Measurements from ENCODE around the gene SNAI1. TPM values are rescaled to one million over a fixed set of nuclear protein-coding genes. Genes with fewer than 3 reads are reported as not detected.

SNAI1 gene
- total and polyA plus RNA-seq, 8 donors = 0.37 to 7.1 (median 2.7) TPM; not detected in 2

DNA sequence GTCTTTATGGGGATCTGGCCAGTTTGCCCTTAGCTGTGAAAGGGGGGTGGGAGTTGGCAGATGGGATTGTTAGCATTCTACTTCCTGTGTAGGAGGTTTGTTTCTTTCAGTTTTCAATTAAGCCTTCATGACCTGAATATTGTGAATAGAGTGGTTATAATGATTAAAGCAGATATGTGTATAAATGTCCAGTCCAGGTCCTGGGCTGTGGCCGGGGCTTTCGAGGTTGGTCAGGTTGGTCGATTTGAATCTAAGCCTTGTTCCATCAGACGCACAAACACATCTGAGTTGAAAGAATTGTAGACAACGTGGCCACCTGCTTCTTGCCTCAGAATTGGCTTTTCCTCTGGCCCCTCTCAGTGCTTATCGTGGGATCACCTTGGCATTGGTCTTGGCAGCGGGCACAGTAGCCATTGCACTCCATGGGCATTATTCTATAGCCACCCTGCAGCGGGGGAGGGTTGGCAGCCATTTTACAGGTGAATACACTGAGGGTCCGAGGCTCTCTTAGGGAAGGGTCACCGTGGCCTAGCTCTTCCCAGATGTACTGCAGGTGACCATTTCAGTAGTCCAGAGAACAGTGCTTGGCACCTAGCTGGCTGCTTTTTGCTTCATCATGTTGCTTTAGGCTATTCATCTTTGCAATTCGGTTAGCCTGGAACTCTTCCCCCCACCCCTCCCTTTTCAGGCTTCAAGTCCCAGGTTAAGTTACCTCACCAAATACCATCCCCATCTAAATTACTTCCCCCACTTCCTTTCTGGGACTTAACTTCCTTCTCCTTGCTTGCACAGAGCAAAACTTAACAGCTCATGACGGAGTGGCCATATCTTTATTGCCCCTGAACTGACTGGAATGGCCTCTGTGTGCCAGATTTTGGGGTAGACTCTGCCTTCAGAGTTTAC lies 45.5 kb upstream of the SNAI1 start:
- TF ChIP-seq POLR2AphosphoS5 (IDR thresholded peaks at IDR 0.05) = no peak
- no peak for TF ChIP-seq POLR2A (IDR thresholded peaks at IDR 0.05)
- TF ChIP-seq, protein P1, sequence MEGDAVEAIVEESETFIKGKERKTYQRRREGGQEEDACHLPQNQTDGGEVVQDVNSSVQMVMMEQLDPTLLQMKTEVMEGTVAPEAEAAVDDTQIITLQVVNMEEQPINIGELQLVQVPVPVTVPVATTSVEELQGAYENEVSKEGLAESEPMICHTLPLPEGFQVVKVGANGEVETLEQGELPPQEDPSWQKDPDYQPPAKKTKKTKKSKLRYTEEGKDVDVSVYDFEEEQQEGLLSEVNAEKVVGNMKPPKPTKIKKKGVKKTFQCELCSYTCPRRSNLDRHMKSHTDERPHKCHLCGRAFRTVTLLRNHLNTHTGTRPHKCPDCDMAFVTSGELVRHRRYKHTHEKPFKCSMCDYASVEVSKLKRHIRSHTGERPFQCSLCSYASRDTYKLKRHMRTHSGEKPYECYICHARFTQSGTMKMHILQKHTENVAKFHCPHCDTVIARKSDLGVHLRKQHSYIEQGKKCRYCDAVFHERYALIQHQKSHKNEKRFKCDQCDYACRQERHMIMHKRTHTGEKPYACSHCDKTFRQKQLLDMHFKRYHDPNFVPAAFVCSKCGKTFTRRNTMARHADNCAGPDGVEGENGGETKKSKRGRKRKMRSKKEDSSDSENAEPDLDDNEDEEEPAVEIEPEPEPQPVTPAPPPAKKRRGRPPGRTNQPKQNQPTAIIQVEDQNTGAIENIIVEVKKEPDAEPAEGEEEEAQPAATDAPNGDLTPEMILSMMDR (IDR thresholded peaks at IDR 0.05) = no peak
- TF ChIP-seq EP300 (IDR thresholded peaks at IDR 0.05) = no peak
- H3K9me3 ChIP-seq = no peaks in the 10 kb centered on the region
- DNase-seq = peak in 1 of 2 donors; percentile 57
- H3K27ac ChIP-seq = peak overlapping the region; percentile 89 to 97 (median 94)
- H3K27me3 ChIP-seq = no peaks in the 10 kb centered on the region
- peaks cover 6 to 25% (median 20%) of the 10 kb centered on the region in 4 donors for H3K36me3 ChIP-seq
- peak overlapping the region; percentile 85 to 100 (median 95) for H3K4me3 ChIP-seq
- WGBS, 5 donors = 10 to 18% (median 11%) methylated on average over 12 of the region's 12 CpGs
- intact Hi-C loops (cut with DNase I; ENCODE audit: low total_unique reads) = no loop called here
- H3K4me1 ChIP-seq = peaks cover 28 to 69% (median 49%) of the 10 kb centered on the region in 4 donors

DNA sequence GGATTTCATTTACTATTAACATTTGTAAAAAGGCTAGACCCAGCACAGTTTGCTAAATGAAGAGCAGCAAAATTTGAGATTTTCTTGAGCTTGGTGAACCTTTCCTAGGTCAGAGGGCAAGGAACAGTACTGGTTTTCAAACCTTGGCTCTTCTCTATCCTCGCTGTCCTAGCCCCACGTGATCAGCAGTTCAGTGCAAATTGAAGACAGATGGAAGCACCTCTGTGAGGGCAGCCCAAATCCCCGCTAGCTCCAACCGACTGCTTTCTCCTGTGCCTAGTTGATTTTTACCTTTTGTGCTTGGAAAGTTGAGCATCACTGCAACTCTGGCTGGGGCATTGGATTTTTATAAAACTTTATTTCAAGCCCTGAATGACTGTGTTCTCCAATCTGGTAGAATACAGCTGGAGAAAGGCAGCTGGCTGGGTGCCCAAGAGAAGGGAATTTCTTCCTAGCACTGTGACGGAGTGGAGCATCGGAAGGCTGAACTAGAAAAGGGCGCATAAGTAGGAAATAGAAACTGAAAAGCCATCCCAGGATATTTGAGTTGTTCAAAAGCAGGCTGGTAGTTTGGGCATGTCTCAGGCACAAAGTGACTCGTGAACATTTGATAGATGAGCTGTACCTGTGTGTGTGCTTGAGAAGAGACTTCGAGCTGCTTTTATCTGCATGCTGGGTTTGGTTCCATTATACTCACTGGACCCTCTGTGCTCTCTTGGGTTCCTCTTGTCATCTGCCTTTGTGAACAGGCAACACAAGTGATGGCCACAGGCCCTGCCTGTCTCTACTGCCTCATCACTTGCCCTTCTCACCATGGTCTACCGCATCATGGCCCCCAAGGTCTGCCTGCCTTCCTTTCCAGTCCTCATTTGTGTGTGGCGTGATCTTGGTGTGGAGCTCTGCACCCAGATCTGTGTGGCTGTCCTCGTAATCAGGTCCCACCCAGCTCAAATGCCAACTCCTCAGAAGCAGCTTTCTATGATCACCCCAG lies 44.3 kb upstream of the SNAI1 start:
- intact Hi-C loops (cut with DNase I; ENCODE audit: low total_unique reads) = no loop called here
- H3K9me3 ChIP-seq = no peaks in the 10 kb centered on the region
- H3K4me3 ChIP-seq = peak overlapping the region in 2 of 4 donors; percentile 85 to 97
- peaks cover 10 to 35% (median 32%) of the 10 kb centered on the region in 4 donors for H3K36me3 ChIP-seq
- no peak for TF ChIP-seq POLR2A (IDR thresholded peaks at IDR 0.05)
- no peak for TF ChIP-seq POLR2AphosphoS5 (IDR thresholded peaks at IDR 0.05)
- TF ChIP-seq, protein P1 (IDR thresholded peaks at IDR 0.05) = no peak
- TF ChIP-seq EP300 (IDR thresholded peaks at IDR 0.05) = no peak
- DNase-seq = peak; percentile 47 to 76
- WGBS, 5 donors = 56 to 67% (median 63%) methylated on average over 12 of the region's 12 CpGs
- peak overlapping the region in 3 of 5 donors; percentile 50 to 95 (median 94) for H3K27ac ChIP-seq
- no peaks in the 10 kb centered on the region for H3K27me3 ChIP-seq
- H3K4me1 ChIP-seq = peaks cover 28 to 79% (median 51%) of the 10 kb centered on the region in 4 donors

DNA sequence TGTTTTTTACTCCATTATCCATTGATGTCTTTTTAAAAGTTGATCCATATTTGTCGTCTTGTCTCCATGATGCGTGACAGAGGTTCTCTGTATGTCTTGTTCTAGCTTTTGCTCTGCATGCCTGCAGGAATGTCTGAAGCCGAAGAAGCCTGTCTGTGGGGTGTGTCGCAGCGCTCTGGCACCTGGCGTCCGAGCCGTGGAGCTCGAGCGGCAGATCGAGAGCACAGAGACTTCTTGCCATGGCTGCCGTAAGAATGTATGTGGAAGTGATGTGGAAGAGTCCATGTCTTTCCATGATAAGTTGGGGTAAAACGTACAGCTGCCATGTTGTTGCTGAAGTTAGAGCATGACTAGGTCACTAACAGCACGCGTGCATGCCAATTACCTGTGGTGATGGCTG lies 41.3 kb upstream of the SNAI1 start:
- no peak for DNase-seq
- peaks cover 33 to 65% (median 59%) of the 10 kb centered on the region in 4 donors for H3K36me3 ChIP-seq

More for the DNA sequence above, 41.3 kb upstream of the SNAI1 start:
- H3K9me3 ChIP-seq = no peaks in the 10 kb centered on the region
- no peak overlapping the region for H3K4me3 ChIP-seq
- H3K4me1 ChIP-seq = peaks cover 21 to 79% (median 42%) of the 10 kb centered on the region in 4 donors
- no peaks in the 10 kb centered on the region for H3K27me3 ChIP-seq
- WGBS, 5 donors = 92 to 97% (median 96%) methylated on average over 15 of the region's 15 CpGs
- TF ChIP-seq POLR2A (IDR thresholded peaks at IDR 0.05) = no peak
- TF ChIP-seq, protein P1 (IDR thresholded peaks at IDR 0.05) = no peak
- intact Hi-C loops (cut with DNase I; ENCODE audit: low total_unique reads) = no loop called here
- no peak overlapping the region for H3K27ac ChIP-seq

Data from stomach (tissue), 9 donors.